Esophagus squamous epithelium (tissue), 5 donors: ENCODE data around the gene FABP2. TPM values are rescaled to one million over a fixed set of nuclear protein-coding genes. Genes with fewer than 3 reads are reported as not detected.
A peak's percentile ranks its signal among the peaks of the same experiment; 100 is the strongest.
"Not testable (repeated sequence)": the region's sequence is repeated elsewhere in the genome, so short reads cannot be mapped to it uniquely, and the experiment has no call there.

Experiments
- DNase-seq: peaks from one replicate; lab custom pipeline; 2025; lab: John Stamatoyannopoulos, UW
- H3K27ac ChIP-seq, 4 donors: fragments of 200-600 bp; sonication (generic); one replicate each; pipeline ENCODE4 v1.5.1; 2016 to 2019; ENCODE audit warnings: mild to moderate bottlenecking in 1 of 4
- H3K27me3 ChIP-seq, 4 donors: fragments of 200-600 bp; sonication (generic); 1 replicate in 3 of 4; 2 replicates in 1 of 4; pipeline versions ENCODE4 v1.5.1 to v1.6.0; 2017 to 2021; ENCODE audit warnings: antibody characterized with exemption in 1 of 4
- H3K36me3 ChIP-seq, 3 donors: fragments of 200-600 bp; sonication (generic); one replicate each; pipeline ENCODE4 v1.5.1; 2016 to 2019
- H3K4me1 ChIP-seq, 3 donors: fragments of 200-600 bp; sonication (generic); one replicate each; pipeline ENCODE4 v1.5.1; 2017 to 2019
- H3K4me3 ChIP-seq, 4 donors: fragments of 200-600 bp; sonication (generic); 1 replicate in 3 of 4; 2 replicates in 1 of 4; pipeline ENCODE4 v1.5.1; 2016 to 2019; ENCODE audit warnings: mild to moderate bottlenecking in 2 of 4, moderate library complexity in 1 of 4
- H3K9me3 ChIP-seq, 3 donors: fragments of 200-600 bp; sonication (generic); one replicate each; pipeline ENCODE4 v1.5.1; 2016 to 2019
- POLR2A ChIP-seq, 4 donors: fragments of 450-650 bp; IDR thresholded peaks; one replicate each; pipeline ENCODE4 v1.6.1; 2017; ENCODE audit warnings: antibody characterized with exemption in 4 of 4, mild to moderate bottlenecking in 4 of 4, moderate library complexity in 3 of 4
- WGBS, 2 donors: methylation state at CpG; one replicate each; pipeline ENCODE4 v1.1.5; 2018; 5-methylcytosine and 5-hydroxymethylcytosine counted together
- intact Hi-C: fragments of 100-400 bp; cut with DNase I; formaldehyde crosslinking; loops from one replicate; pipeline ENCODE4 v1.15.0; 2022
- total RNA-seq, 4 donors: library from RNA; depleted of rRNA; stranded (reverse); fragments of >200 nt; gene quantifications; one replicate each; pipeline ENCODE4 v1.1.0, GENCODE V29; 2016
- TF ChIP-seq, protein P1 (sequence below), 6 experiments: fragments of 450-650 bp in 4 of 6; fragments of 200-600 bp in 2 of 6; sonication (generic) in 2 of 6; IDR thresholded peaks; one replicate each; pipeline ENCODE4 v1.5.1; 2016 to 2019; ENCODE audit warnings: antibody characterized with exemption in 6 of 6, mild to moderate bottlenecking in 4 of 6, moderate library complexity in 4 of 6
- donor health status: DM: yes; HTN: yes; CAD: no.

Gene FABP2
- total RNA-seq, 4 donors from 2014 or later = not detected

DNA sequence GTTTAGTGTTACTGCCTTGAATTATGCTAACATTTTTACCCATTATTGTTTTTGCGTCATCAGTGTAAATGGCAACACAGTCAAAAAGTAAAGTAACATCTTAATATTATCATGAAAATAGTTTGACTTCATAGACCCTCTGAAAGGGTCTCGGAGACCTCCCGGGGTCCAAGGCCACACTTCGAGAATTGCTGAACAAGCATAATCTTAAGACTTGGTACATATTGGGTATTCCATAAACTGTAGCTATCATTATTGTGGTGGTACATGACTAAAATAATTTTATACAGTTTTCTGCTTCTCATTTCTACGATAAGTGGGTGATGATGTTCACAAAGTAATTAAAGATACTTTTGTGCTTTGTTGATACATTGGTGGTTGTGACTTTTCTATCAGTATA is 32.6 kb downstream of the FABP2 start:
- Histone ChIP-seq H3K4me1 (peaks cover 9 to 25% (median 15%) of the 10 kb centered on the region in 3 donors), H3K4me3 (no peak overlapping the region), H3K36me3 (peaks cover 0 to 51% (median 0%) of the 10 kb centered on the region in 3 donors), H3K27ac (no peak overlapping the region), H3K27me3 (no peaks in the 10 kb centered on the region), H3K9me3 (no peaks in the 10 kb centered on the region)
- intact Hi-C loops = no loop called here
- no peak for TF ChIP-seq POLR2A (IDR thresholded peaks at IDR 0.05)
- TF ChIP-seq, protein P1, sequence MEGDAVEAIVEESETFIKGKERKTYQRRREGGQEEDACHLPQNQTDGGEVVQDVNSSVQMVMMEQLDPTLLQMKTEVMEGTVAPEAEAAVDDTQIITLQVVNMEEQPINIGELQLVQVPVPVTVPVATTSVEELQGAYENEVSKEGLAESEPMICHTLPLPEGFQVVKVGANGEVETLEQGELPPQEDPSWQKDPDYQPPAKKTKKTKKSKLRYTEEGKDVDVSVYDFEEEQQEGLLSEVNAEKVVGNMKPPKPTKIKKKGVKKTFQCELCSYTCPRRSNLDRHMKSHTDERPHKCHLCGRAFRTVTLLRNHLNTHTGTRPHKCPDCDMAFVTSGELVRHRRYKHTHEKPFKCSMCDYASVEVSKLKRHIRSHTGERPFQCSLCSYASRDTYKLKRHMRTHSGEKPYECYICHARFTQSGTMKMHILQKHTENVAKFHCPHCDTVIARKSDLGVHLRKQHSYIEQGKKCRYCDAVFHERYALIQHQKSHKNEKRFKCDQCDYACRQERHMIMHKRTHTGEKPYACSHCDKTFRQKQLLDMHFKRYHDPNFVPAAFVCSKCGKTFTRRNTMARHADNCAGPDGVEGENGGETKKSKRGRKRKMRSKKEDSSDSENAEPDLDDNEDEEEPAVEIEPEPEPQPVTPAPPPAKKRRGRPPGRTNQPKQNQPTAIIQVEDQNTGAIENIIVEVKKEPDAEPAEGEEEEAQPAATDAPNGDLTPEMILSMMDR (IDR thresholded peaks at IDR 0.05) = no peak
- no peak for DNase-seq
- 95 to 96% methylated on average over 5 of the region's 5 CpGs for WGBS, 2 donors

DNA sequence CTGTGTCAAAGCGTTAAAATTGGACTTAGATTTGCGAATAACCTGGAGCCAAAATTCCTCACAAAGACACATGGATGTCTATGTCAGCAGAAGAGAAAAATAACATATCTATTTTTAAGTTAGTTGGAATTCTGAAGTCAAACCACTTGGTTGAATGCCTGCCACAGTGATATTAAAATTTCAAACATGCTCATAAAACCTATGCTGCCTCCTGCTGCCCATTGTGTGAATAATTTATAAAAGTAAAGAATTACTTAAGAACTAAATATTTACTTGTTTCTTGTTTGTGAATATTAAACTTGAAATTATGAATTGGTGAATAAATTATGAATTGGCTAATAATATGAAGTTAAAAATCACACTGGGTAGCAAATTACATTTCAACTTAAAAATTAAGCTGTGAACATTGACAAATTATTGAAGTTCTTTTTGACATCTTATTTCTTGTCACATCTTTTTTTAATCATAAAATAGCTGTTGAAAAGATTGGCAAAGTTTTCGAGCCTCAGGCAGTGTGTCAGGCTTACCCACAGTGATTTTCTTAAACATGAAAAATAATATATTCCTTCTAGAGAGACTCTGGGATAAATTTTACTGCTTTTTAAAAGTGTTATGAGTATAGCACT is 35.4 kb downstream of the FABP2 start:
- intact Hi-C loops = no loop called here
- WGBS, 2 donors = 34 to 47% methylated on average over 3 of the region's 3 CpGs
- TF ChIP-seq, protein P1 (IDR thresholded peaks at IDR 0.05) = peak in 5 of 6 experiments; percentile 37 to 70 (median 64)
- no peak for TF ChIP-seq POLR2A (IDR thresholded peaks at IDR 0.05)
- DNase-seq = no peak
- H3K4me3 ChIP-seq = no peak overlapping the region
- H3K27ac ChIP-seq = peak overlapping the region in 1 of 4 donors; percentile 59
- H3K9me3 ChIP-seq = no peaks in the 10 kb centered on the region
- no peaks in the 10 kb centered on the region for H3K27me3 ChIP-seq
- peaks cover 0 to 28% (median 0%) of the 10 kb centered on the region in 3 donors for H3K36me3 ChIP-seq
- peaks cover 9 to 32% (median 16%) of the 10 kb centered on the region in 3 donors for H3K4me1 ChIP-seq

DNA sequence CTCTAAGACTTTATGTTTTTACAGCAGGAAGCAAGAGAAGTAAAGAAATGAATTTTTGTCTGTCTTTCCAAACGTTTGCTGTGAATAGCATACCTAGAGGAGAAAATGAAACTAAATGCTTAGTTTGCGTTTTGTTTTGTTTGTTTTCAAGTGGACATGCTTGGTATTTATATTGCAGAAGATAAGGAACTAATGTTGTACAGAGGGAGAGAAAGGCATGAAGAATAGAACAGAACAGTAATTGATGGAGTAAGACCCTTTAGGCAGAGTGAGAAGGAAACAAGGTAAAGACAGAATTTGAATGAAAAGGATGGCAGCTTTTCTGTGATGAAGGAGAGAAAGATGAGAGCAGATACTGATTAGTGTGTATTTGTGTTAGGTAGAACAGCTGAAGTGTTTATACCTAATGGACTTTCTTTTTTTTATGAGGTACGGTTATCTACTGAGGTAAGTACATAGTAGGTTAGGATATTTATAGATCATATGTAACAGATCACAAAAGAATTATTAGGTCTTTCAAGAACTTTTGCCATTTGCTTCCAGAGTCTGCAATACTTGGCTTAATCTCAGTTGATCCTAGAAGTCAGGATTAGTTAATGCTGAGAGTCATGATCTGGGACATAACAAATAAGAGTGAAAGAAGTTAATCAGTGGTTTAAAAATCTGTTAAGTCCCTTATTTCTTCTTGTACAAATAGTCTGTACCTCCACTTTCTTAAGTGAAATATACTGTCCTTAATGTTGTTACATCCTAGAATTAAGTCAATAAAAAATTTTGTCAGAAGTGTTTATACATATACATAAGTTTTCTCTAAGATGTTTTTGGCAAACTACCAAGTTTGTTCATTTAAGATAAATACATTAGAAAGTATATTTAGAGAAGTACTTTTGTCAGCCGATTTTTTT is 36.8 kb downstream of the FABP2 start:
- no peak for TF ChIP-seq POLR2A (IDR thresholded peaks at IDR 0.05)
- TF ChIP-seq, protein P1 (IDR thresholded peaks at IDR 0.05) = peak in 3 of 6 experiments; percentile 16 to 49 (median 36)
- Histone ChIP-seq H3K4me3 (peak overlapping the region in 1 of 4 donors; percentile 4), H3K36me3 (peaks cover 0 to 22% (median 0%) of the 10 kb centered on the region in 3 donors), H3K4me1 (peaks cover 9 to 32% (median 16%) of the 10 kb centered on the region in 3 donors), H3K27ac (peak overlapping the region in 2 of 4 donors; percentile 48 to 59), H3K27me3 (no peaks in the 10 kb centered on the region), H3K9me3 (no peaks in the 10 kb centered on the region)
- WGBS, 2 donors = 12 to 13% methylated on average over 4 of the region's 4 CpGs
- intact Hi-C loops = loop anchor here (5.0 kb wide), 1 partner anchor 243 kb away; no protein-coding TSS in a partner anchor
- no peak for DNase-seq

DNA sequence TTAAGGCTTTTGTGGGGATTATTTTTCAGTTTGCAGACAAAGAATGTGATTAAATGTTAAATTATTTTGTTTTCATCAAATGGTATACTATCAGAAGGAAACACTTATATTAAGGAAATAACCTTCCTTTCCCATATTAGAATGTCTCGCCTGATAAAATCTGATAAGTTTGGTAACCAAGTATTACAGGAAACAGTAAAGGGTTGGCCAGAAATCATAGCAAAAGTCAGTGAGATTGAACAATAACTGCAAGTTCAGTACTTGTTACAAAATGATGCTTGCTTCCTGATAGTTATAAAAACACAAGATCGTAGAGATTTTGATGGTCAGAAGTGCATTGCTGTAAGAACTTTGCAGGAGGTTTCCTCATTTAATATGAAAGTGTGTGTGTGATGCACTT is 40.5 kb downstream of the FABP2 start:
- H3K4me3 ChIP-seq = no peak overlapping the region
- peaks cover 0 to 14% (median 0%) of the 10 kb centered on the region in 3 donors for H3K36me3 ChIP-seq
- H3K4me1 ChIP-seq = peaks cover 9 to 28% (median 16%) of the 10 kb centered on the region in 3 donors
- no peak overlapping the region for H3K27ac ChIP-seq
- no peaks in the 10 kb centered on the region for H3K9me3 ChIP-seq
- H3K27me3 ChIP-seq = no peaks in the 10 kb centered on the region
- TF ChIP-seq, protein P1 (IDR thresholded peaks at IDR 0.05) = no peak
- no peak for TF ChIP-seq POLR2A (IDR thresholded peaks at IDR 0.05)
- DNase-seq = no peak
- intact Hi-C loops = loop anchor here (5.0 kb wide), 1 partner anchor 239 kb away; no protein-coding TSS in a partner anchor
- WGBS, 2 donors = 64 to 71% methylated on average over 2 of the region's 2 CpGs

DNA sequence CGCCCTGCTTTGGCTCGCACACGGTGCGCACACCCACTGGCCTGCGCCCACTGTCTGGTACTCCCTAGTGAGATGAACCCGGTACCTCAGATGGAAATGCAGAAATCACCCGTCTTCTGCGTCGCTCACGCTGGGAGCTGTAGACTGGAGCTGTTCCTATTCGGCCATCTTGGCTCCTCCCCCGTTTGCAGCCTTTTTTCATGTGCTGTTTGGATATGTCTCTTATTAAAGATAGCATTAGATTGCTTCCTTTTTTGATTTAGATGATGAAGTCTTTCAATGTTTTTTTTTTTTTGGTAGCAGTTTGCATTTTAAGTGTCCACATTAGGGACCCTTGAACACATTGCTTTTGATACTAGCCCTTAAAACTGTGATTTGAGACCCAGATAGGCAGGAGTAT is 42.0 kb downstream of the FABP2 start:
- H3K27ac ChIP-seq, H3K9me3 ChIP-seq, DNase-seq, H3K4me3 ChIP-seq, H3K27me3 ChIP-seq: not testable (repeated sequence)
- peaks cover 0 to 14% (median 0%) of the 10 kb centered on the region in 3 donors for H3K36me3 ChIP-seq
- H3K4me1 ChIP-seq = peaks cover 4 to 13% (median 7%) of the 10 kb centered on the region in 3 donors
- intact Hi-C loops = loop anchor here (5.0 kb wide), 1 partner anchor 238 kb away; no protein-coding TSS in a partner anchor
- WGBS, 2 donors = 95 to 99% methylated on average over 9 to 10 of the region's 12 CpGs

DNA sequence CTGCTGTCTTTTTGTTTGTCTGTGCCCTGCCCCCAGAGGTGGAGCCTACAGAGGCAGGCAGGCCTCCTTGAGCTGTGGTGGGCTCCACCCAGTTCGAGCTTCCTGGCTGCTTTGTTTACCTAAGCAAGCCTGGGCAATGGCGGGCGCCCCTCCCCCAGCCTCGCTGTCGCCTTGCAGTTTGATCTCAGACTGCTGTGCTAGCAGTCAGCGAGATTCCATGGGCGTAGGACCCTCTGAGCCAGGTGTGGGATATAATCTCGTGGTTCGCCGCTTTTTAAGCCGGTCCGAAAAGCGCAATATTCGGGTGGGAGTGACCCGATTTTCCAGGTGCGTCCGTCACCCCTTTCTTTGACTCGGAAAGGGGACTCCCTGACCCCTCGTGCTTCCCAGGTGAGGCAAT is 42.4 kb downstream of the FABP2 start:
- DNase-seq, H3K27ac ChIP-seq, H3K4me3 ChIP-seq, H3K27me3 ChIP-seq, H3K9me3 ChIP-seq, H3K4me1 ChIP-seq, intact Hi-C loops: not testable (repeated sequence)
- 80 to 98% methylated on average over 1 to 12 of the region's 19 CpGs for WGBS, 2 donors
- peaks cover 0 to 14% (median 0%) of the 10 kb centered on the region in 3 donors for H3K36me3 ChIP-seq
